ENCODE measurements around the gene TRIM17. TPM values are rescaled to one million over a fixed set of nuclear protein-coding genes. Genes with fewer than 3 reads are reported as not detected.

The TRIM17 gene
- total and polyA plus RNA-seq, 9 donors: 0.27 to 1.0 (median 0.57) TPM

GRCh38 chr1:228450200-228450599 is 33.5 kb upstream of the TRIM17 start:
- Histone ChIP-seq H3K36me3 (ENCODE audit: control insufficient read depth, insufficient read depth, low read length) (peaks cover 9% of the 10 kb centered on the region), H3K9me3 (replicated peaks; ENCODE audit: control insufficient read depth, low read depth, low read length) (no peaks in the 10 kb centered on the region), H3K27ac (ENCODE audit: low read length) (no peak overlapping the region), H3K4me3 (ENCODE audit: low read length) (no peak overlapping the region), H3K27me3 (ENCODE audit: control insufficient read depth, insufficient read depth, low read length) (peaks cover 17% of the 10 kb centered on the region), H3K4me1 (ENCODE audit: control insufficient read depth, insufficient read depth, low read length) (peaks cover 9% of the 10 kb centered on the region)
- no peak for DNase-seq
- WGBS (ENCODE audit: insufficient coverage): 84% methylated on average over 7 of the region's 11 CpGs

- Histone ChIP-seq H3K4me1 (ENCODE audit: control insufficient read depth, insufficient read depth, low read length) (peaks cover 9% of the 10 kb centered on the region), H3K27ac (ENCODE audit: low read length) (no peak overlapping the region), H3K27me3 (ENCODE audit: control insufficient read depth, insufficient read depth, low read length) (peaks cover 27% of the 10 kb centered on the region), H3K4me3 (ENCODE audit: low read length) (no peak overlapping the region), H3K36me3 (ENCODE audit: control insufficient read depth, insufficient read depth, low read length) (no peaks in the 10 kb centered on the region), H3K9me3 (replicated peaks; ENCODE audit: control insufficient read depth, low read depth, low read length) (no peaks in the 10 kb centered on the region)
- 80% methylated on average over 2 of the region's 6 CpGs for WGBS (ENCODE audit: insufficient coverage)
- no peak for DNase-seq
Observed at GRCh38 chr1:228448372-228448771, 31.7 kb upstream of the TRIM17 start.

GRCh38 chr1:228446852-228447251 is 30.2 kb upstream of the TRIM17 start:
- H3K27ac ChIP-seq (ENCODE audit: low read length): no peak overlapping the region

GRCh38 chr1:228445843-228446650 is 29.4 kb upstream of the TRIM17 start:
- no peaks in the 10 kb centered on the region for H3K36me3 ChIP-seq (ENCODE audit: control insufficient read depth, insufficient read depth, low read length)
- peaks cover 9% of the 10 kb centered on the region for H3K4me1 ChIP-seq (ENCODE audit: control insufficient read depth, insufficient read depth, low read length)
- peak overlapping the region; percentile 37 for H3K4me3 ChIP-seq (ENCODE audit: low read length)
- no peak overlapping the region for H3K27ac ChIP-seq (ENCODE audit: low read length)
- H3K9me3 ChIP-seq (replicated peaks; ENCODE audit: control insufficient read depth, low read depth, low read length): no peaks in the 10 kb centered on the region
- peaks cover 35% of the 10 kb centered on the region for H3K27me3 ChIP-seq (ENCODE audit: control insufficient read depth, insufficient read depth, low read length)
- under 1% methylated on average over 42 of the region's 51 CpGs for WGBS (ENCODE audit: insufficient coverage)
- DNase-seq: peak; percentile 57

More at GRCh38 chr1:228446852-228447251, 30.2 kb upstream of the TRIM17 start:
- 31% methylated on average over 15 of the region's 15 CpGs for WGBS (ENCODE audit: insufficient coverage)
- Histone ChIP-seq H3K9me3 (replicated peaks; ENCODE audit: control insufficient read depth, low read depth, low read length) (no peaks in the 10 kb centered on the region), H3K36me3 (ENCODE audit: control insufficient read depth, insufficient read depth, low read length) (no peaks in the 10 kb centered on the region), H3K4me1 (ENCODE audit: control insufficient read depth, insufficient read depth, low read length) (peaks cover 9% of the 10 kb centered on the region), H3K27me3 (ENCODE audit: control insufficient read depth, insufficient read depth, low read length) (peaks cover 30% of the 10 kb centered on the region), H3K4me3 (ENCODE audit: low read length) (no peak overlapping the region)
- DNase-seq: no peak

GRCh38 chr1:228445490-228445842 is 28.8 kb upstream of the TRIM17 start:
- no peaks in the 10 kb centered on the region for H3K9me3 ChIP-seq (replicated peaks; ENCODE audit: control insufficient read depth, low read depth, low read length)
- DNase-seq: no peak
- no peak overlapping the region for H3K27ac ChIP-seq (ENCODE audit: low read length)
- H3K27me3 ChIP-seq (ENCODE audit: control insufficient read depth, insufficient read depth, low read length): peaks cover 35% of the 10 kb centered on the region
- H3K36me3 ChIP-seq (ENCODE audit: control insufficient read depth, insufficient read depth, low read length): no peaks in the 10 kb centered on the region
- 8% methylated on average over 12 of the region's 16 CpGs for WGBS (ENCODE audit: insufficient coverage)
- H3K4me3 ChIP-seq (ENCODE audit: low read length): peak overlapping the region; percentile 37
- H3K4me1 ChIP-seq (ENCODE audit: control insufficient read depth, insufficient read depth, low read length): peaks cover 9% of the 10 kb centered on the region

DNA sequence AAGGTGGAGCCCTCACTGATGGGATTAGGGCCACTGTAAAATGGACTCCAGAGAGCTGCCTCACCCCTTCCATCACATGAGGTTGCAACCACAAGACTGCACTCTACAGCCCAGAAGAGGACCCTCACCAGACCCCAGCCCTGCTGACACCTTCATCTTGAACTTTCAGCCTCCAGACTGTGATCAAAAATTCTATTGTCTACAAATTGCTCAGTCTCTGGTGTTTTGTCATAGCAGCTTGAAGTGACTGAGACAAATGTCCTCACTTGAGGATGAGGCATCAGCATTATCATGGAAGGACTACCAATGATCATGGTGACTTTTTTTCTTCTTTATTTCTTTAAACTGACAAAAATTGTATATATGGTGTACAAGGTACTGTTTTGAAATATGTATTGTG is 26.7 kb upstream of the TRIM17 start:
- Histone ChIP-seq H3K9me3 (replicated peaks; ENCODE audit: control insufficient read depth, low read depth, low read length) (no peaks in the 10 kb centered on the region), H3K27ac (ENCODE audit: low read length) (no peak overlapping the region), H3K4me1 (ENCODE audit: control insufficient read depth, insufficient read depth, low read length) (peaks cover 9% of the 10 kb centered on the region), H3K4me3 (ENCODE audit: low read length) (no peak overlapping the region), H3K36me3 (ENCODE audit: control insufficient read depth, insufficient read depth, low read length) (no peaks in the 10 kb centered on the region), H3K27me3 (ENCODE audit: control insufficient read depth, insufficient read depth, low read length) (peaks cover 39% of the 10 kb centered on the region)
- DNase-seq: no peak

GRCh38 chr1:228440761-228441500 is 24.3 kb upstream of the TRIM17 start:
- Histone ChIP-seq H3K27ac (ENCODE audit: low read length) (no peak overlapping the region), H3K9me3 (replicated peaks; ENCODE audit: control insufficient read depth, low read depth, low read length) (no peaks in the 10 kb centered on the region), H3K27me3 (ENCODE audit: control insufficient read depth, insufficient read depth, low read length) (peaks cover 33% of the 10 kb centered on the region), H3K4me3 (ENCODE audit: low read length) (no peak overlapping the region), H3K4me1 (ENCODE audit: control insufficient read depth, insufficient read depth, low read length) (peaks cover 4% of the 10 kb centered on the region), H3K36me3 (ENCODE audit: control insufficient read depth, insufficient read depth, low read length) (no peaks in the 10 kb centered on the region)
- 77% methylated on average over 6 of the region's 9 CpGs for WGBS (ENCODE audit: insufficient coverage)
- DNase-seq: no peak

- 50% methylated on average over 1 of the region's 1 CpG for WGBS (ENCODE audit: insufficient coverage)
- Histone ChIP-seq H3K4me3 (ENCODE audit: low read length) (no peak overlapping the region), H3K4me1 (ENCODE audit: control insufficient read depth, insufficient read depth, low read length) (no peaks in the 10 kb centered on the region), H3K27me3 (ENCODE audit: control insufficient read depth, insufficient read depth, low read length) (peaks cover 24% of the 10 kb centered on the region), H3K36me3 (ENCODE audit: control insufficient read depth, insufficient read depth, low read length) (no peaks in the 10 kb centered on the region), H3K9me3 (replicated peaks; ENCODE audit: control insufficient read depth, low read depth, low read length) (no peaks in the 10 kb centered on the region), H3K27ac (ENCODE audit: low read length) (no peak overlapping the region)
- no peak for DNase-seq
Observed at GRCh38 chr1:228438266-228438665, 21.6 kb upstream of the TRIM17 start.

GRCh38 chr1:228437424-228437962 is 20.8 kb upstream of the TRIM17 start:
- no peak for DNase-seq
- Histone ChIP-seq H3K9me3 (replicated peaks; ENCODE audit: control insufficient read depth, low read depth, low read length) (no peaks in the 10 kb centered on the region), H3K4me1 (ENCODE audit: control insufficient read depth, insufficient read depth, low read length) (no peaks in the 10 kb centered on the region), H3K4me3 (ENCODE audit: low read length) (no peak overlapping the region), H3K27me3 (ENCODE audit: control insufficient read depth, insufficient read depth, low read length) (peaks cover 22% of the 10 kb centered on the region), H3K27ac (ENCODE audit: low read length) (no peak overlapping the region), H3K36me3 (ENCODE audit: control insufficient read depth, insufficient read depth, low read length) (no peaks in the 10 kb centered on the region)
- WGBS (ENCODE audit: insufficient coverage): 60% methylated on average over 2 of the region's 7 CpGs

- 60% methylated on average over 1 of the region's 4 CpGs for WGBS (ENCODE audit: insufficient coverage)
- H3K27ac ChIP-seq (ENCODE audit: low read length): no peak overlapping the region
- H3K27me3 ChIP-seq (ENCODE audit: control insufficient read depth, insufficient read depth, low read length): peaks cover 20% of the 10 kb centered on the region
- no peaks in the 10 kb centered on the region for H3K36me3 ChIP-seq (ENCODE audit: control insufficient read depth, insufficient read depth, low read length)
- H3K4me3 ChIP-seq (ENCODE audit: low read length): no peak overlapping the region
- no peaks in the 10 kb centered on the region for H3K4me1 ChIP-seq (ENCODE audit: control insufficient read depth, insufficient read depth, low read length)
- no peaks in the 10 kb centered on the region for H3K9me3 ChIP-seq (replicated peaks; ENCODE audit: control insufficient read depth, low read depth, low read length)
- DNase-seq: no peak
Observed at GRCh38 chr1:228434689-228435088, 18.0 kb upstream of the TRIM17 start.

Data from muscle of leg (tissue), 11 donors.